GM18499 (cell line): Measurements from ENCODE around the gene DDX10.
A peak's percentile ranks its signal among the peaks of the same experiment; 100 is the strongest.
"Not testable (repeated sequence)": the region's sequence is repeated elsewhere in the genome, so short reads cannot be mapped to it uniquely, and the experiment has no call there.

Experiments used
- ATAC-seq: cut with Tn5 transposase; IDR thresholded peaks from one replicate; pipeline ENCODE4 v1.9.1; 2021; ENCODE audit warnings: moderate number of reproducible peaks; ENCODE audit not compliant: insufficient read depth, unreplicated experiment

Gene DDX10

GRCh38 chr11:108654100-108654499 is 10.8 kb upstream of the DDX10 start:
- ATAC-seq: not testable (repeated sequence)

GRCh38 chr11:108654994-108655631 is 9.8 kb upstream of the DDX10 start:
- ATAC-seq: no peak

GRCh38 chr11:108662700-108663099 is 2.2 kb upstream of the DDX10 start:
- ATAC-seq: no peak

GRCh38 chr11:108663154-108663877 is 1.6 kb upstream of the DDX10 start:
- peak; percentile 43 for ATAC-seq

GRCh38 chr11:108666373-108666772 is 1.5 kb downstream of the DDX10 start:
- no peak for ATAC-seq

GRCh38 chr11:108669286-108669685 is 4.4 kb downstream of the DDX10 start:
- no peak for ATAC-seq

- no peak for ATAC-seq
Observed at GRCh38 chr11:108669711-108670110, 4.8 kb downstream of the DDX10 start.

GRCh38 chr11:108670451-108670850 is 5.6 kb downstream of the DDX10 start:
- no peak for ATAC-seq

GRCh38 chr11:108672113-108672512 is 7.2 kb downstream of the DDX10 start:
- no peak for ATAC-seq

GRCh38 chr11:108672786-108673185 is 7.9 kb downstream of the DDX10 start:
- ATAC-seq: no peak

GRCh38 chr11:108679045-108679444 is 14.2 kb downstream of the DDX10 start:
- no peak for ATAC-seq

- ATAC-seq: no peak
Observed at GRCh38 chr11:108680271-108680670, 15.4 kb downstream of the DDX10 start.

GRCh38 chr11:108685419-108686130 is 20.7 kb downstream of the DDX10 start:
- ATAC-seq: no peak

GRCh38 chr11:108693852-108694251 is 29.0 kb downstream of the DDX10 start:
- ATAC-seq: no peak

- no peak for ATAC-seq
Observed at GRCh38 chr11:108694846-108695245, 30.0 kb downstream of the DDX10 start.

GRCh38 chr11:108697872-108698473 is 33.1 kb downstream of the DDX10 start:
- peak; percentile 83 for ATAC-seq

GRCh38 chr11:108698844-108699642 is 34.2 kb downstream of the DDX10 start:
- ATAC-seq: peak; percentile 68

- ATAC-seq: no peak
Observed at GRCh38 chr11:108703916-108704315, 39.0 kb downstream of the DDX10 start.

GRCh38 chr11:108705061-108705460 is 40.2 kb downstream of the DDX10 start:
- ATAC-seq: no peak

GRCh38 chr11:108708173-108708572 is 43.3 kb downstream of the DDX10 start:
- no peak for ATAC-seq
